CD4-positive, alpha-beta T cell treated with Interleukin-10 for 1 hour (primary cell): ENCODE measurements around the gene BNC2.

Experiments used
- DNase-seq: peaks from one replicate; pipeline ENCODE4 v3.0.0-alpha.2; 2020

BNC2 gene

DNA sequence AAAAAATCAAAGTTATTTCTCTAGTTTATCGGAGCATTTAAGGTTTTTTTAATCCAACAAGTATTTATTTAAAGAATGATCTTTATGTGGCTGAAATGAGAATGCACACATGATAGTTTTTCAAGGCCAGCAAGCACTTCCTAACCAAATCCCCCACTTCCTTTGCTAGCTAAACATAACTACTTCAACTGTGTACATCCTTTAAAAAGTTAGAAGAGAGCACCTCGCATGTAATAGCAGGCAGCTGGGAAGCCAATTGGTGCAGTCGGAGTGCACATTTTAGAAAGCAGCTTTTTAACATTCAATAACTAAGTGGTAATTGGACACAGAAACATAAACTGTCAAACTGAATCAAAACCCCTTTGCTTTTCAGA lies 245.7 kb downstream of the BNC2 start:
- DNase-seq: no peak

- DNase-seq: no peak
These were observed 246.3 kb downstream of the BNC2 start for GRCh38 chr9:16623989-16624743.

GRCh38 chr9:16622541-16622940 lies 247.9 kb downstream of the BNC2 start:
- DNase-seq: no peak

DNA sequence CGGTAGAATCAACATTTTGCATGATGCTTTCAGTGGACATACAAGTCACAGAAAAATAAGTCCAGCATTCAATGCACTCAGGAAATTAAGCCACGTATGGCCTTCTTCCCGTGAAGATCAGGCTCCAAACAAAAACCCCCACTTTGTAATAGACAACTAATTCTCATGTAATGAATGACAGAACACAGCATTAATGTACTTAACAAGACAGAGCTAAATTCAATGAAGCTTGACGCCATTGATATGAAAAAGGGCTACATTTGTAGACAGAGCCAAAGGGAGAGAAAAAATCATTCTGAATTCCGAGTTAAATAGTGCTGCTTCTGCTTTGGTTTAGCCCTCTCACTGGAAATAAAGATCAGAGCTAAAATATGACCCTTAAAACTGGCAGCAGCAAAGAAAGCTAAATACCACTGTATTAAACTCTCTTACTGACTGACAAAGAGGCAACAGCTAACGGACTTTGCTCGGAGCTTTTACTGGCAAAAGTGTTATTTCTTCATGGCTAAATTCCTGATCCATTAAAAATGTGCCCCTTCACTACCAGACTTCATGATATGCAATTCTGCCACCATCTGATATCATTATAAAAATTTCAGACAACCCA lies 250.5 kb downstream of the BNC2 start:
- no peak for DNase-seq

GRCh38 chr9:16619402-16619801 lies 251.1 kb downstream of the BNC2 start:
- DNase-seq: no peak

GRCh38 chr9:16618524-16618923 lies 251.9 kb downstream of the BNC2 start:
- DNase-seq: no peak

DNA sequence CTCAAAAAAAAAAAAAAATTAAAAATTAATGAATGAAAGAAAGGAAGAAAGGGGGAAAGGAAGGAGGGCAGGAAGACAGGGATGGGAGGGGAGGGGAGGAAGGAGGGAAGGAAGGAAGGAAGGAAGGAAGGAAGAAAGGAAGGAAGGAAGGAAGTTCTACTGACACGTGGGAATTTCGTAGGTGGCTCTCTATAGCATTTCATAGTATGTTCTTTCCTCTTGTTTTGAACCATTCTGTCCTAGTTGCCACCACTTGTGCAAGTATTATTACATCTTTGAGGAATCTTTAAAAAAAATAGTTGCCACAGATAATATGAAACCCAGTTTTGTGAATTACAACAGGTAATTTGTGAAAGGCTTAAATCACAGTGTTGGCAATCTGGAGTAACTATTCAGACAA lies 253.8 kb downstream of the BNC2 start:
- no peak for DNase-seq

DNA sequence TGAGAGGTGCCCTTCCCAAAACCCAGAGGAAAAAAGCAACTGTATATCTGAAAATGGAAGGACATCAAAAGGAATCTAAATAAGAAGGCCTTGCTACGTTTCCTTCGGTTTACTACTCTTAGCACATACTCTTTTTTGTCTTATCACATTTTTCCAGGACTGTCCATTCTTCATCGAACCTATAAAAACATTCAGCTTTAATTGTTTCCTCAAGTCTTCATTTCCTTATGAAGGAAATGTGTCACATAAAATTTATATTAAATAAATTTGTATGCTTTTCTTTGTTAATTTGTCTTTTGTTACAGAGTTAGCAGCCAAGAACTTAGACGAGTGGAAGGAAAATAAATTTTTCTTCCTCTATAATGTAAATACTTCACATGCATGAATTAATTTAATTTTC lies 255.0 kb downstream of the BNC2 start:
- DNase-seq: no peak

- no peak for DNase-seq
These were observed 256.9 kb downstream of the BNC2 start for GRCh38 chr9:16613605-16614004.

GRCh38 chr9:16613051-16613450 lies 257.4 kb downstream of the BNC2 start:
- no peak for DNase-seq

DNA sequence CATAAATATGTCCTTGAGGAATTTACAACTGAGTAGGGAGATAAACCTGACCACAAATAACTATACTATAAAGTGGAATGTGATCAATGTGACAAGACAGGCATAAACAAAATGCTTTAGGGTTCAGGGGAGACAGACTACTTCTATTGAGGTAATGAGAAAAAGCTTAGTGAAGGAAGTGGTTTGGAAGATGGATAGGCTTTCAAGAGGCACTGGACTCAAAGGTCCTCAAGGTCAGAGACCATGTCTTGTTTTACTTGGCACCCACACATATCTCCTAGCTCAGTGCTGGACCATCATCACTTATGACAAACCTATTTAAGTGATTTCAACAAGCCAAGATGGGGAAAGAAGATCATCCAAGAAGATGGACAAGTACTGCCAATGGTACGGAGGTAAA lies 257.8 kb downstream of the BNC2 start:
- DNase-seq: no peak

DNA sequence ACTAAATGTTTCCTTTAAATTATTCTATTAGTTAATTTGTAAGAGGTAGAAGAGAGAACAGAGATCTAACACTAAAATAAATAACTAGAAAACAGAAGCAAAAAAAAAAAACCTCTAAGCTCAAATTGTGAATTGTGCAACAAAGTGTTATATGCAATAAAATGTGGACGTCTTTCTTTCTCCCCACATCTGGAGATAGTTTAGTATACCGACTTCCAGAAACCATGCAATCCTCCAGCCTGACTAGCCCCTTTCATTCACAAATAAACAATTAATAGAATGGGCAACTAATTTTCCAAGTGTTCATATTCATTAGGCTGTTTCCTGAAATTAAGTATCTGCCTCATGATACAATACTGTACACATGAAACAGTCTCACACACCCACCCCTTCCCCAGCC lies 258.5 kb downstream of the BNC2 start:
- DNase-seq: no peak

DNA sequence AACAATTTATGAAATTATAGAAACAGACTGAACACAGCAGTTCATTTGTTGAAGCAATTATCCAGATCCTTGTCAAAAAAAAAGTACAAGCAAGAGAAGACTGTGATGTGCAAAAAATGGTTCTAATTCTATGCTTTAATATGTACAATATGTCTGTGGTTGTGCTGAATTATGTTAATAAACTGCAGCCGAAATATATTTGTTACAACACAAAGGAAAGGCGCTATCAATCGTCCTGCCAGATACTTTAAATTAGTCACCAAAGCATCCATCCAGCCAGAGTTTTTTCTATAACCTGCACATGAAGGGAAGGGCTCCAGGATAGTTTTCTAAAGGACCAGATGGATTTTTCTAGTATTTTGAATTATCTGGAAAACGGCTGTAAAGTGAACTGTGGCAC lies 259.5 kb downstream of the BNC2 start:
- no peak for DNase-seq

- DNase-seq: no peak
These were observed 259.9 kb downstream of the BNC2 start for GRCh38 chr9:16610538-16610937.

DNA sequence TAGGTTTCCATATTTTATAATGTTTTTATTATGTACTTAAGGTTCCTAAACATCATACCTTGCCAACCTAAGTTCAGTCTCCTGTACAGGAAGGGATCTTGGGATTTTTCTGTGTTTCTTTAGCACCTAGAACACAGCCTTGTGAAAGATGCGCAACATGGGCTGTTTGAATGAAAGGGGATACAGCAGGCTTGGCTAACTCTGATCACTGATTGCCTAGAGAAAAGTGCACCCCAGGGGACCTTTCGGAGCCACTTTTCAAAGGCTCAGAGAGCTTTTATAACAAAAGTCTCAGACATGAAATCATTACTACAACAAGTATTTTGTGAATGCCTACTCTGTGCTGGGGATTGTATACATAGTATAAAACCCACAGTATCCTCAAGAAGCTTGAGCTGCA lies 261.6 kb downstream of the BNC2 start:
- no peak for DNase-seq

DNA sequence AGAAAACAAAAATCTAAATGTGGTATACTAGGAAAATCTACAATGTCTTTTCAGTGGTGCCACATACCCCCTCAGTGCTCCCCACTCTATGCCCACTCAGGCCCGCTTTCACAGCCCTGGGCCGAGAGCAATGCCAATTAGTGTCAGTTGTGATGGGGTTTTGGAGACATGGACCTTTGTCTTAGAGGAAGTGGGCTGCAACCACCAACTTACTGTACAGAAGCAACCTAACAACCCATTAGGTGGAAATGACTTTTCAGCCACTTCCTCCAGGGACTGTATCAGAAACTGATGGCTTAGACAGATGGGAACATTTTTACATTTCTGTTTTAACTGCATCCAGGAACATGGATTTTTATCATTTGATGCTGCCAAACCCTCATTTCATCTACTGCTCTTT lies 268.0 kb downstream of the BNC2 start:
- DNase-seq: no peak

GRCh38 chr9:16601991-16602390 lies 268.5 kb downstream of the BNC2 start:
- no peak for DNase-seq

DNA sequence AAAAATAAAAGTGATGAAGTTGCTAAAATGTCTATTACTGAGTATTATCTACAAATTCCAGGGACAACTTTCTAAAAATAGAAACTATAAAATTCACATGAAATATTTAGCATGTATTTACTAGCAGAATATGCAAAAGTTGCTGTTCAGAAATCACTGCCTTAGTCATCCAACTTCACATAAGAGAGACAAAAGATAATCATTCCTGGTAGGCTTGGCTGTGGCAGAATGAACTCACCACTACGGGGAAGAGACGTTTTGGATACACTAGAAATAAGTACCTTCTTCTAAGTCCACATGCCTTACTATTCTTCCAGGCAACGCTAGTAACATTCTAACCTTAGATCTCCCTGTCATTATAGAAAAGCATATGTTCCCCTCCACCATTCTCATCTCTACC lies 272.2 kb downstream of the BNC2 start:
- DNase-seq: no peak

DNA sequence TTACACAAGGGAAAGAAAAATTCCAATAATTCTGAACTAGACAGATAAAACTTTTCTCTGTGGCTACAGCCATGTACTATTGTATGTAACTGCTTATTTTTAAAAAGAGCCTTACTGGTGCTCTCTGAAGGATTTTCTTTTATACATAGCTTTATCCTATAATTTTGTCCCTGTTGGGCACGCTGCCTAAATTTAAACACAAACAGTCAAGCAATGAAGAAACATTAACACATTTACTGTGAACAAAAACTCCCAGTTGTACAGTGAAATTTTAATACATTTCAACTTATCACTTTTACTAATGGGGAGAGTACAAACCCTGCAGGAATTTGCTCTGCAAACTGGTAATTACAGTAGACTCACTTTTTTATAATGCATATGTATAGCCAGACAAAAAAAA lies 273.3 kb downstream of the BNC2 start:
- DNase-seq: no peak

GRCh38 chr9:16595227-16595626 lies 275.2 kb downstream of the BNC2 start:
- DNase-seq: no peak

- no peak for DNase-seq
These were observed 275.7 kb downstream of the BNC2 start for GRCh38 chr9:16594787-16595186.

DNA sequence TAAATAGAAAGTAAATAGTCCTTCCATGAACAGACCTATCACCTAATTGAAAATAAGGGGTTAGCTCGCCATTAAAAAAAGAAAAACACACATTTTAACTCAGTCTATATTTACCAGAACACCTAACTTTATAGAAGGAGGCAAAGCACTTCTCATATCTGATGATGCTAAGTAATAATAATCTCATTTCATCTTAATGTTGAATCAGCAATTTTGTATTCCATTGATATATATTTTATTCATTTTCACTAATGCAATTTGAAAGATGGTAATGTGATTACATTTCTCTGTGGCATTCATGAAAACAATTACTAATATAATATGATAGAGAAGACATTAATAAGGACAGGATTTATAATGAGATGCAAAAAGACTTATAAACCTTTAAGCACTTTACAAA lies 276.7 kb downstream of the BNC2 start:
- no peak for DNase-seq

DNA sequence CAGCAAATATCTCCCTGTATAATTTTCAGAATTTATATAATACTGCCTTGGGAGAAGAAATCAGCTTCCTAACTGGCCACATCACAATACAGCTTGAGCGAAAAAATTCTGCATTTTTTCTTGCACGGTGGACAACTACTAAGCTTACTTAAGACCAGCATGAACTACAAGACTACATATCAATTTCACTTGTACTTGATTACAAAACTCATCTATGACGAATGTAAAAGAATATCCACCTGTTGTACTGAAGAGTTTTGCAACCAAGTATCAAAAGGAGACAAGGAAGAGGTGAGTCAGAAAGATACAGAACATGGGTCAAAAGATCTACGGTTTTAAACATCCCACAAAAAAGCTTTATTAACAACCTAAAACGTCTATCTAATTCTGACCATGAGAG lies 279.4 kb downstream of the BNC2 start:
- no peak for DNase-seq

GRCh38 chr9:16585591-16585990 lies 284.9 kb downstream of the BNC2 start:
- no peak for DNase-seq

DNA sequence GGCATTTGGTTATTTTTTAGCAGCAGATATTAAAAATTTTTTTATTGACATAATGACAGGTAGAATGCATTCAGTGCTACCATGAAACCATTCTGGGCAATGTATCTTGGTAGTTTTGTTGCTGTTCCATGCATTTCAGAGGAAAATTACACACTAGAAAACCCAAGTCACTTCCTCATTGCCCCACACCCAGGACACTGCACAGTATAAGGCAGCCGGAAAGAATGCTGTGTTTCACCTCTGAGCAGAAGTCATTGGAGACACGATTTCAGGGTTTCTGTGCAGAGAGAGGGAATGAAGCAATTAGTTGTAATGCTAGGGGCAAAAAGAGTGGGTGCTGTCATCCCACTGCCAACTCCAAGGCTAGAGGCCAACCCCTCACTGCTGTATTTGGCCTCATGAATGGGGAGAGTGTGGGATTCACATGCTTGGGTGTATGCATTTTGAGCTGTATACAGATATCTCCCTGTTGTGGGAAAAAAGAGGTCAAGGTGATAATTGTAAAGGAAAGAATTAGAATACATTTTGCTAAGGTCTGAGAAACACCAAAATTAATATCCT lies 290.5 kb downstream of the BNC2 start:
- no peak for DNase-seq
